ENCODE results near the gene SLK. TPM values are rescaled to one million over a fixed set of nuclear protein-coding genes. Genes with fewer than 3 reads are reported as not detected.

Gene SLK
- total RNA-seq, 4 donors from 2014 or later, result 57.7 to 76.9 (median 64.5) TPM

DNA sequence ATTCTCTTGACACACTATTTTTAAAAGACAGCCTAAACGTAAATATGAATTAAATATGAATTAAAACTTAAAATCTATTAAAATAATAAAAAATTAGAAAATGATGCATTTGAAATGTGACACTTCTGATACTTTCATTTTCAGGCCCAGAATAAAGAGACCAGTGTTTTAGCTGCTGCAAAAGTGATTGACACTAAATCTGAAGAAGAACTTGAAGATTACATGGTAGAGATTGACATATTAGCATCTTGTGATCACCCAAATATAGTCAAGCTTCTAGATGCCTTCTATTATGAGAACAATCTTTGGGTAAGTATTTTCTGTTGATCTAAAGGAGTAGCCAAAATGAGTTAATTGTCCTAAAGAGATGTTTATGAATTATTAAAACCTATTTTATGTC lies 23.6 kb downstream of the SLK start:
- H3K36me3 ChIP-seq, result no peaks in the 10 kb centered on the region
- no peak for TF ChIP-seq POLR2A (IDR thresholded peaks at IDR 0.05)
- TF ChIP-seq, protein P1, sequence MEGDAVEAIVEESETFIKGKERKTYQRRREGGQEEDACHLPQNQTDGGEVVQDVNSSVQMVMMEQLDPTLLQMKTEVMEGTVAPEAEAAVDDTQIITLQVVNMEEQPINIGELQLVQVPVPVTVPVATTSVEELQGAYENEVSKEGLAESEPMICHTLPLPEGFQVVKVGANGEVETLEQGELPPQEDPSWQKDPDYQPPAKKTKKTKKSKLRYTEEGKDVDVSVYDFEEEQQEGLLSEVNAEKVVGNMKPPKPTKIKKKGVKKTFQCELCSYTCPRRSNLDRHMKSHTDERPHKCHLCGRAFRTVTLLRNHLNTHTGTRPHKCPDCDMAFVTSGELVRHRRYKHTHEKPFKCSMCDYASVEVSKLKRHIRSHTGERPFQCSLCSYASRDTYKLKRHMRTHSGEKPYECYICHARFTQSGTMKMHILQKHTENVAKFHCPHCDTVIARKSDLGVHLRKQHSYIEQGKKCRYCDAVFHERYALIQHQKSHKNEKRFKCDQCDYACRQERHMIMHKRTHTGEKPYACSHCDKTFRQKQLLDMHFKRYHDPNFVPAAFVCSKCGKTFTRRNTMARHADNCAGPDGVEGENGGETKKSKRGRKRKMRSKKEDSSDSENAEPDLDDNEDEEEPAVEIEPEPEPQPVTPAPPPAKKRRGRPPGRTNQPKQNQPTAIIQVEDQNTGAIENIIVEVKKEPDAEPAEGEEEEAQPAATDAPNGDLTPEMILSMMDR (IDR thresholded peaks at IDR 0.05), result no peak
- no peak for DNase-seq
- no peak overlapping the region for H3K27ac ChIP-seq
- H3K27me3 ChIP-seq, result no peaks in the 10 kb centered on the region
- H3K4me1 ChIP-seq, result peaks cover 5 to 24% of the 10 kb centered on the region in 2 donors
- H3K9me3 ChIP-seq, result no peaks in the 10 kb centered on the region
- no peak overlapping the region for H3K4me3 ChIP-seq (replicated peaks in 1 of 3)
- 89 to 93% methylated on average over 1 of the region's 1 CpG for WGBS, 2 donors
- intact Hi-C loops (cut with DNase I), result no loop called here

DNA sequence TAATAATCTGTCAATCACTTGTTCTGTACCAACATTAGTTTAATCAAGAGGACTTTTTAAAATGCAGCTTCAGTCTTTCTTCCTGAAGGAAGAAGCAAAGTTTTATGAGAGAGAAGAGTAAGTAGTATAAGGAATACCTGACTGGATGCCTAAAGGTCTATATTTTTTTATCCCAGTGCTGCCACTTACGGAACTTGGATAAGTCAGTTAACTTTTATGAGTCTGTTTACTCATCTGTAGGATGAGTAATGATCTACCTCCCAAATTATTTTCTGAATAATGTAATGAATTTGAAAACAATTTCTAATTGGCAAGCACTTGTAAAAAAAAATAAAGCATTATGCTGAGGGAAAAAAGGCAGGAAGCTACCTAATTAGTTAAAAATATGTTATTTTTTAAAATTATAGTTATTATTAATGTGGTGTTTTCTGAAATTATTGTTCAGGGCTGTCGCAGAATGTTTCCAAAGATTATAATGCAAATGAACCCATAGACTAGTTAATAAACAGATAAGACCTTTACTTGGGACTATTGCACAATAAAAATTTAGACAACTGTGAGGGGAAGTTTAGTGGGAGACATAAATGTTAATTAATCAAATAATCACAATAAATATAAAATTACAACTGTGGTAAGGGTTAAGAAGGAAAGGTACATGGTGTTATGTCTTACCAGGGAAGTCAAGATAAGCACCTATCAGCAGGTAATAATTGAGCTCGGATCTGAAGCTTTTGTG lies 24.6 kb downstream of the SLK start:
- Histone ChIP-seq H3K27ac (no peak overlapping the region), H3K4me1 (peaks cover 0 to 14% of the 10 kb centered on the region in 2 donors), H3K36me3 (no peaks in the 10 kb centered on the region), H3K4me3 (replicated peaks in 1 of 3) (no peak overlapping the region), H3K27me3 (no peaks in the 10 kb centered on the region), H3K9me3 (no peaks in the 10 kb centered on the region)
- DNase-seq, result no peak
- WGBS, 2 donors, result 80 to 97% methylated on average over 3 of the region's 3 CpGs
- TF ChIP-seq, protein P1 (IDR thresholded peaks at IDR 0.05), result no peak
- TF ChIP-seq POLR2A (IDR thresholded peaks at IDR 0.05), result no peak
- intact Hi-C loops (cut with DNase I), result no loop called here

DNA sequence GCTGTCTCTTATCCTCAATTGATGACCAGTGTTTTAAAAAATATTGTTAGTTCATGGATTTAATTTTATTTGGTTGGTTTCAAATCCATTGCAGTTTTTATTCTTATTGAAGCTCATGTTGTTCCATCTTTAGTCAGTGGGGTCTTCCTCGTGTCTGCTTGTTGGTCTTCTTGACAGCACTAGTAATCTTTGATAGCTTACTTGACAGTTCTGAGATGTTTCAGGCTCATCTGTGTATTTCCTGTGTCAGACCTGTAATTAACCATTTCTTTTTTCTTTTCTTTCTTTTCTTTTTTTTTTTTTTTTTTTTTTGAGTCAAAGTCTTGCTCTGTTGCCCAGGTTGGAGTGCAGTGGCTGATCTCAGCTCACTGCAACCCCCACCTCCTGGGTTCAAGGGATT lies 28.2 kb downstream of the SLK start:
- H3K4me1 ChIP-seq, result no peaks in the 10 kb centered on the region
- TF ChIP-seq, protein P1 (IDR thresholded peaks at IDR 0.05), result no peak
- TF ChIP-seq POLR2A (IDR thresholded peaks at IDR 0.05), result no peak
- 94 to 100% methylated on average over 1 of the region's 1 CpG for WGBS, 2 donors
- peaks cover 4 to 7% of the 10 kb centered on the region in 2 donors for H3K36me3 ChIP-seq
- no peak overlapping the region for H3K4me3 ChIP-seq (replicated peaks in 1 of 3)
- intact Hi-C loops (cut with DNase I), result no loop called here
- H3K9me3 ChIP-seq, result no peaks in the 10 kb centered on the region
- no peak for DNase-seq
- H3K27me3 ChIP-seq, result no peaks in the 10 kb centered on the region
- no peak overlapping the region for H3K27ac ChIP-seq

DNA sequence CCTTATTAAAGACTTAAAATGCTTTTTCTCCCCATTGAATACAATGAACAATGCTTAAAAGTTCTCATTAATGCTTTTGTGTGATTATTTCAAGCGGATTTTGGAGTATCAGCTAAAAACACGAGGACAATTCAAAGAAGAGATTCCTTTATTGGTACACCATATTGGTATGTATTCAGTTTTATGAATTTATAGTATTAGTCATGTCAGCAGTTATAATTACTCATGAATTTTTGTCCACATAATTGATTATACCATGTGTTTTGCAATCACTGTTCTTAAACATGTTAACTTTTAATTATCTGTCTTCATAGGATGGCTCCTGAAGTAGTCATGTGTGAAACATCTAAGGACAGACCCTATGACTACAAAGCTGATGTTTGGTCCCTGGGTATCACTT lies 31.9 kb downstream of the SLK start:
- Histone ChIP-seq H3K4me1 (no peaks in the 10 kb centered on the region), H3K36me3 (peaks cover 15 to 32% of the 10 kb centered on the region in 2 donors), H3K27ac (no peak overlapping the region), H3K4me3 (replicated peaks in 1 of 3) (no peak overlapping the region), H3K27me3 (no peaks in the 10 kb centered on the region), H3K9me3 (no peaks in the 10 kb centered on the region)
- DNase-seq, result no peak
- TF ChIP-seq POLR2A (IDR thresholded peaks at IDR 0.05), result no peak
- TF ChIP-seq, protein P1 (IDR thresholded peaks at IDR 0.05), result no peak
- intact Hi-C loops (cut with DNase I), result no loop called here
- 97 to 98% methylated on average over 2 of the region's 2 CpGs for WGBS, 2 donors

DNA sequence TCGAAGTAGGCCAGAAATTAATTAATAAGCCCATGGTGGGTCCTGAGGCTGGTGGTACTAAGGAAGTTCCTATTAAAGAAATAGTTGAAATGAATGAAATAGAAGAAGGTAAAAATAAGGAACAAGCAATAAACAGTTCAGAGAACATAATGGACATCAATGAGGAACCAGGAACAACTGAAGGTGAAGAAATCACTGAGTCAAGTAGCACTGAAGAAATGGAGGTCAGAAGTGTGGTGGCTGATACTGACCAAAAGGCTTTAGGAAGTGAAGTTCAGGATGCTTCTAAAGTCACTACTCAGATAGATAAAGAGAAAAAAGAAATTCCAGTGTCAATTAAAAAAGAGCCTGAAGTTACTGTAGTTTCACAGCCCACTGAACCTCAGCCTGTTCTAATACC lies 36.0 kb downstream of the SLK start:
- H3K27ac ChIP-seq, result no peak overlapping the region
- TF ChIP-seq POLR2A (IDR thresholded peaks at IDR 0.05), result no peak
- TF ChIP-seq, protein P1 (IDR thresholded peaks at IDR 0.05), result no peak
- H3K4me3 ChIP-seq (replicated peaks in 1 of 3), result no peak overlapping the region
- H3K9me3 ChIP-seq, result no peaks in the 10 kb centered on the region
- intact Hi-C loops (cut with DNase I), result no loop called here
- 98 to 99% methylated on average over 1 of the region's 1 CpG for WGBS, 2 donors
- no peaks in the 10 kb centered on the region for H3K4me1 ChIP-seq
- no peak for DNase-seq
- H3K36me3 ChIP-seq, result peaks cover 24 to 35% of the 10 kb centered on the region in 2 donors
- no peaks in the 10 kb centered on the region for H3K27me3 ChIP-seq

All from thyroid gland (tissue), 4 donors.